GM21717 (cell line): ENCODE results near the gene ADGRA1.
"Not testable (repeated sequence)": the region's sequence is repeated elsewhere in the genome, so short reads cannot be mapped to it uniquely, and the experiment has no call there.

Experiments
- ATAC-seq: cut with Tn5 transposase; IDR thresholded peaks from one replicate; pipeline ENCODE4 v1.9.1; 2021; ENCODE audit warnings: mild to moderate bottlenecking, moderate library complexity; ENCODE audit not compliant: unreplicated experiment

Gene ADGRA1

DNA sequence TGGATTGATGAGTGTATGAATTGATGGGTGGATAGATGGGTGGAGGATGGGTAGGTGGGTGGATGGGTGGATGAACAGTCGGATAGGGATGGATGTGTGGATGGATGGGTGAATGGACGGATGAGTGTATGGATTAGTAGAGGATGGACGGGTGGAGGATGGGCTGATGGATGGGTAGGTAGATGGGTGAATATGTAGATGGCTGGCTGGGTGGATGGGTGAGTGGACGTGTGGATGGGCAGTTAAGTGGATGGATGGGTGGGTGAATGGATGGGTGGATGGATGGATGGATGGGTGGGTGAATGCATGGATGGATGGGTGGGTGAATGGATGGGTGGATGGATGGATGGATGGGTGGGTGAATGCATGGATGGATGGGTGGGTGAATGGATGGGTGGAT is 87.9 kb downstream of the ADGRA1 start:
- ATAC-seq = not testable (repeated sequence)

DNA sequence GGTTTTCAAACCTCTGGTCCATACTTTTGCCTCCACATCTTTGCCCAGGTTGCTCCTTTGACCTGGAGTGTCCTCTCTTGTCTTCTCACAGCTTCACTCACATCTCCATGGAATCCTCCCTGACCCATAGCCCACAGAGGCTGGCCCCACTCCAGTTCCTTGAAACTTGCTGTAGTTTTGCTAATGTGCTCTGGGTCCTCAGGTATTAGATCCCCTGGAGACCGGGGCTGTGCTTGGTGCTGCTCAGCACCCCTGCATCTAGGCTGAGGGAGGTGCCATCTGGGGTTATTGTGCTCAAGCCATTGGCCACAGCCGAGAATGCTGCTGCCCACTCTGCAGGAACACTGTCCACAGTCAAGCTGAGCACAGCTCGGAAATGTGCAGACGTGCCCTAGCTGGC is 88.8 kb downstream of the ADGRA1 start:
- ATAC-seq = no peak

DNA sequence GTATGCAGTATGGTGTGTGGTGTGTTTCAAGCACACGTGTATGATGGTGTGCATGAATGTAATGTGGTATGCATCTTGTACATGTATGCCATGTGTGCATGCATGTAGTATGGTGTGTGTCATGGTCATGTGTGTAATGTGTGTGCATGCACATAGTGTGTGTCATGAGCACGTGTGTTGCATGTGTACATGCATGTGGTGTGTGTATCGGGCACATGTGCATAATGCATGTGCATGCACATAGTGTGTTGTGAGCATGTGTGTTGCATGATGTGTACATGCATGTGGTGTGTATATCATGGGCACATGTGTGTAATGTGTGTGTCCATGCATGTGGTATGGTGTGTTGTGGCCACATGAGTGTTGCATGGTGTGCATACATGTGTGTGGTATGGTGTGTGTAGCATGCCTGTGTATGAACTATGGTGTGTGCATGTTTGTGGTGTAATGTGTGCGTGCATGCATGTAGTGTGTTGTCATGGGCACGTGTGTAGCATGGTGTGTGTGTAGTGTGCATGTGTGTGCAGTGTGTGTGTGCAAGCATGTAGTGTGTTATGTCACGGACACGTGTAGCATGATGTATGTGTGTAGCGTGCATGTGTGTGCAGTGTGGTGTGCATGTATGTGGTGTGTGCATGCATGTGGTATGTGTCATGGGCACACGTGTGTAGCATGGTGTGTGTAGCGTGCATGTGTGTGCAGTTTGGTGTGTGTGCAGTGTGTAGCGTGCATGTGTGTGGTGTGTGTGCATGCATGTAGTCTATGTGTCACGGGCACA is 89.8 kb downstream of the ADGRA1 start:
- no peak for ATAC-seq

DNA sequence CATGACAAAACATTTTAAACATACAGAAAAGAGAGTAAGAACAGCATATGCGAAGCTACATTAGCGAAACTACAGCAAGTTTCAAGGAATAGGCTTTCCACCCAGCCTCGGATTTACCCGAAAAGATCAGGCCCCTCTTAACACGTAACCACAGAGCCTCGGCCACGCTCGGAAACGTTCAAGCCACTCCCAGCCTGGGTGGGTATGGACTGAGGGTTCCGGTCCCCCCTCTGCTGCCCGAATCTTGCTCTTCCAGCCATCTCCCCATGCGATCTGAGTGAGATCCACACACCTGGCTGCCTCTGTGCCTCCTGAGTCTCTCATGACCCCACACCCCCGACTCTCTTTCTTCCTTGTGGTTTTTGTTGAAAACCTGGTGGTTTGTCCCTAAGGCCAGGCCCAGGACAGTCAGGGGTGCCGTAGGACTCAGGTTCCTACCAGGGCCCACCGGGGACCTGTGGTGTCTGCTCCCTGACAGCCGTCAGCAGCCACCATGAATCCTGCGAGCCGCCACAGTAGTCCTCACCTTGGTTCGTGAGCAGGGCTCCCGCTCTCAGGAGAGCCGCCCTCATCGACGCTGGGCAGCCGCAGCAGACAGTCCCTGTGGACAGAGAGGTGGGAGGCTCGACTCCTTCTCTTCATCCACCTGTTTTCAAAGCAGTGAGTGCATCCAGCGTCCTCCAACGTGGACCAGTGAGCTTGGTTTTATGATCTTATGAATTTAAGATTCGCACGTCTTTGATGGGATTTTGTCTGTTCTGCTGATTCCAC is 90.8 kb downstream of the ADGRA1 start:
- ATAC-seq = no peak

DNA sequence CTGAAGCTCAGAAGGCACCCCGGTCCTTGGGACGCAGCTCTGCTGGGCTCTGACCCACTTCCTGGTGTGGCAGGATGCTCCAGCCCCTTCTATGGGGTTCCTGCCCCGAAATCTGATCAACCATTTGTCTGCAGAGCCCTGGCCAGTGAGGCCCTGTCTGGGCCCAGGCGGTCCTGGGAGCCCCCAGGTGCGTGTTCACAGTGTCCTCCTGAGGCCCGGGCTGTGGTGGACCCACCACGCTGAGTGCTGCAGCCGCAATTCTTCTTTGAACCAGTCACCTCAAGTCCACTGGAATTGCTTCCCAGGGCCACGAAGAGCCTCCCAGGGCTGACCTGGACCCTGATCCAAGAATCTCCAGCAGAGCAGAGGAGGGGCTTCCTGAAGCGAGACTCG is 91.4 kb downstream of the ADGRA1 start:
- ATAC-seq = no peak

- ATAC-seq = no peak
These were observed 91.9 kb downstream of the ADGRA1 start for GRCh38 chr10:133179651-133180050.

DNA sequence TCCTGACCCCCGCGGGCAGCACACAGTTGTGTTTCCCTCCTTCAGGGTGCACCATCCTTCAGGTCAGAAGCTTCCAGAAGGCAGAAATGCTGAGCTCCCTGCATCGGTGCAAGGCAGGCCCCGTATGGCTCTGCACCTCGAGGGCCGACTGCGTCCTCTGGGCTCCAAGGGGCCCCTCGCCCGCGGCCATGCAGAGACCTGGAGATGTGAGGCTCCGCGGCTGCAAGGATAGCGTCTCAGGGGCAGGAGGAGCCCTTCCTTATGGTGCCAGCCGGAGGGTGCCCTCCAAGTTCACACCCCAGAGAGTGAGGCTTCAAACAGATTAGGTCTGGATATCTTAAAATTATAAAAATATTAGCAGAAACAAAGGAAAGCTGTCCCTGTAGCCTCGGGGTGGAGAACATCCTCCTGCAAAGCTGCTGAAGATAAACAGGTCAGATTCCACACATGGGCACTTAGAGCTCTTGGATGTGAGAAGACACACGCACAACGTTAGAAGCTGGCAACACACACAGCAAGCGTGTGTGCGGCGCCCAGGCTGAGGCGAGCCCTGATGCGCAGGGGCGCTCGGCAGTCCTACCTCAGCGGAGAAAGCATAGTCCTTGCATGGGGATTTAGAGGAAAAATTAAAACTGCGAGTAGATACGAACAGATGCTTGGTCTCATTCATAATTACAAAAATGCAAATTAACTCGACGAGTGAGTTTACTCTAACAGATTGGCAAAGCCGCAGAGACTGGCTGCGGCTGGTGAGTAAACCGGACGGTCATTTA is 92.7 kb downstream of the ADGRA1 start:
- ATAC-seq = no peak

GRCh38 chr10:133180965-133181639 is 93.4 kb downstream of the ADGRA1 start:
- ATAC-seq = no peak
